GM19395 (cell line): Measurements from ENCODE around the gene TNFRSF25.
"Not testable (repeated sequence)": the region's sequence is repeated elsewhere in the genome, so short reads cannot be mapped to it uniquely, and the experiment has no call there.

Experiments used
- ATAC-seq: cut with Tn5 transposase; IDR thresholded peaks from one replicate; pipeline ENCODE4 v1.9.1; 2021; ENCODE audit warnings: mild to moderate bottlenecking, moderate library complexity; ENCODE audit not compliant: unreplicated experiment

TNFRSF25 gene

DNA sequence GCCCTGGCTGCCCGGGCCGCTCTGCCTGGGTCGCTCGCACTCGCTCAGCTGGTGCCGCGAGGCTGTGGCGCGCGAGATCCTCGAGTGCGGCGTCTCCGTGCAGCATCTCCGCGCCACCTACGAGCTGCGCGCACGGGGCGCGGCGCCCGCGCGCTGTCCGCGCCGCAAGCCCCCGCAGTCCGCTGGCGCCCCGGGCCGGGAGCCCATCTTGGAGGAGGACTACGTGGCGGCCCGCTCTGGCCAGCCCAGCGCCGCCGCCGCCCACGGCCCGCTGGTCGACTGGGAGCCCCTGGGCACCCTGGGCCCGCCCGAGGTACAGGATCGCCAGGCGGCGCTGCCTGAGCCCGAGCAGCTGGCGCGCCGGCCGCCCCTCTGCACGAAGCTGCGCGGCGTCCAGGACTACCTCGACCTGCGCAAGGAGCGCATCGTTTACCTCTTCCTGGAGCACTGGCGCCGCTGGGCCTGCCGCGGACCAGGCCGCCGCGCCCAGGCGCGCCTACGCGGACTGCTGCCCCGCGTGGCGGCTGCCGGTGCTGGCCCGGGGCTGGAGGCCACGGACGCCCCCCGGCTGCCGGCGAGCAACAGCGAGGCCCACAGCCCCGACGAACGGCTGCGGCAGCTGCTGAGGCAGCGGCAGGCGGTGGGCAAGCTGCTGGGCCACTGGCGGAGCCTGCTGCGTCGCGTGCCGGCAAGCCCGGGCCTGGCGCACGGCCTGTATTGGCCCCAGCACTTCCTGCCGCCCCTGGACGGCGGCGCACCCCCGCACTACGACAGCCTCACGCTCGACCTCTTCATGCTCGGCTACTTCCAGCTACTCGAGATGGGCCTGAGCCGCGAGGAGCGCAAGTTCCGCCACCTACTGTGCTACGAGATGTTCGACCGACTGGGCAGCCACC, 10.9 kb downstream of the TNFRSF25 start:
- ATAC-seq, result no peak

DNA sequence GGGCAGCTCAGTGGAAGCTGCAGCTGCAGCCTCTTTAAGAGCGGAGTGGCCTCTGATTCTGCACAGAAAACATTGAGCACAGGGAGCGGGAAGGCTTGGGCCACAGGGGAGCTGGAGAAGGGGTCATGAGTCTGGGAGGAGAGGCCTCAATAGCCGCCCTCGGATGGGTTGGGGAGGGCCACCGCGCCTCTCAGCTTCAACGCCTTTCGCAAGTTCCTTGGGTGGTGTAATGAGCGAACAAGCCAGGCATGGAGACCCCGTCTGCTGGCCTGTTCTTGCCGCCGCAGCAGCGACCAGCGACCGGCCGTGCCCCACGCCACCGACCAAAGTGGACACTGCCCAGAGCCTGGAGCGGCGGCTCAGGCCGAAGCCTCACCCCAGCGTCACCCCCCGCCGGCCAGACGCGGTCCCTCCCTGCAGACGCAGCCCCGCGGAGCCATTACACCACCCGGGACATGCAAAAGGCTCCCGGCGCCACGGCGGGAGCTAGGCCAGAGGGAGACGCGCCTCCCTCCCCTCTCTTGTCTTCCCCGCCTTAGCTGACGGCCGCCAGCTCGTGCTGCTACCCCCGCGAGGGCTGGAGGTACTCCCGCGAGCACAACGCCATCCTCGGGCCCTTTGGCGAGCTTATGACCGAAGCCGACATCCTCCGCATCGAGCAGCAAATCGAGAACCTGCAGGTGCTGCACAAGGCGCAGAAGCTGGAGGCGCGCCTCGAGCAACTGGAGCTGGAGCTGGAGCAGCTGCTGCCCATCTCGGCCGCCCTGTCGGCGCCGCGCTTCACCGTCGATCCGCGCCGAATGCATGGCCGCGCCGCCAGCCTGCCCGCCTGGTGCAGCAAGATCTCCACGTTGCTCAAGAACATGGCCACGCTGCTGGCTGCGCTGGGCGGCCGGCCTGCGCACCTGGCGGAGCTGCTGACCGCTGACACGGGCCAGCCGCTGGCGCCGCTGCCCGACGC, 11.8 kb downstream of the TNFRSF25 start:
- not testable (repeated sequence) for ATAC-seq

DNA sequence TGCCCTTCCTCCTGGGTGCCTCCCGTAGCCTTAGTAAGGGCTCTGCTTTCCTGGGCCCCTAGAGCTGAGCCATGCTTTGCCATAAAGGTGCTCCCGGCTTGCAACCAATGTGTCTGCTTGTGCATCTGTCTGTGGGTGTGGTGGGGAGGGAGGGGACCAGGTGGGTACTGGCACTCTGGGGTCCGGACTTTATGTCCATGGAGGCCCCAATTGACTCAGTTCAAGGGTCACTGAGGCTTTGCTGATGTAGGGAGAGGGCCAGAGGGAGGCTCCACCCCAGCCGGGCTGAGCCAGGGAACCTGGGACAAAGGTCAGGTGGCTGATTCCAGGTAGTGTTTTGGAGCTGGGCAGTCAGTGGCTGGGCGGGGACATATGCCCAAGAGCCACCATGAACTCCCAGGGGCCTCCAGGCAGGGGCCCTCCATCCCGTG, 15.0 kb downstream of the TNFRSF25 start:
- no peak for ATAC-seq

DNA sequence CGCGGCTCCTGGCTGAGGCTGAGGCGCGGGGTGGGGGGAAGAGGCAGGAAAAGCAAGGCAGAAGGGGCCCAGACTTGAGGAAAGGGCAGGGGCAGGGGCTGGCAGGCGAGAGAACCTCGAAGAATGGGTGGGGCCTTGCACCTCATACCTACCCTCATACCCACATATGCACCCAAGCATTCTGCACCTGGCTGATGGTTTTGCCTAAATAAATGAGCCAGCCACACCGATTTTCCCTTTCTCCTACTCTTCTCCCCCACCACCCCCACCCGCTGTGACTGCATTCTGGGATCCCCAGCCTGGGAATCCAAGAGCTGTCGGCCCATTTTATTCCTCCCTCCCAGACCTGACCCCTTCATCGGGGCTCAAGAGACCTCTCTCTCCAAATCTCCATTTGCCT, 15.5 kb downstream of the TNFRSF25 start:
- ATAC-seq, result not testable (repeated sequence)

DNA sequence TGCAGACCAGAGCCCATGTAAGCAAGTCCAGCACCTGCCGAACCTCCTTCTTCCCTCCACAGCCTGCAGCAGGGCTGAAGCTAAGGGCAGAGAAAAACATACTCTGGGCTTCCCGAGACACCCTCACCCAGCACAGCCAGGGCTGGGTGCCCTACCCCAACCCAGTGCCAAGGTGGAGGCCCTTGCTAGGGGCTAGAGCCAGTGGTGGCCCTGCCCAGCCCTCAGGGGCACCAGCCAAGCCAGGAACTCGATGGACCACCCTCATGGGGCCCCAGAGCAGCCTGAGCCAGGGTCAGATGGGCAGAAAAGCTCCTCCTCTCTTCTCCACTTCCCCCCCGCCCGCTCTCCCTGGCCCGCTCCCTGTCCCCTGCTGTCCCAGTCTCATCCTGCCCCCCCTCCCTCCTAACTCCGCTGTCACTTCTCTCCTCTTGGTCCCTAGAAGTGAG, 15.9 kb downstream of the TNFRSF25 start:
- no peak for ATAC-seq

DNA sequence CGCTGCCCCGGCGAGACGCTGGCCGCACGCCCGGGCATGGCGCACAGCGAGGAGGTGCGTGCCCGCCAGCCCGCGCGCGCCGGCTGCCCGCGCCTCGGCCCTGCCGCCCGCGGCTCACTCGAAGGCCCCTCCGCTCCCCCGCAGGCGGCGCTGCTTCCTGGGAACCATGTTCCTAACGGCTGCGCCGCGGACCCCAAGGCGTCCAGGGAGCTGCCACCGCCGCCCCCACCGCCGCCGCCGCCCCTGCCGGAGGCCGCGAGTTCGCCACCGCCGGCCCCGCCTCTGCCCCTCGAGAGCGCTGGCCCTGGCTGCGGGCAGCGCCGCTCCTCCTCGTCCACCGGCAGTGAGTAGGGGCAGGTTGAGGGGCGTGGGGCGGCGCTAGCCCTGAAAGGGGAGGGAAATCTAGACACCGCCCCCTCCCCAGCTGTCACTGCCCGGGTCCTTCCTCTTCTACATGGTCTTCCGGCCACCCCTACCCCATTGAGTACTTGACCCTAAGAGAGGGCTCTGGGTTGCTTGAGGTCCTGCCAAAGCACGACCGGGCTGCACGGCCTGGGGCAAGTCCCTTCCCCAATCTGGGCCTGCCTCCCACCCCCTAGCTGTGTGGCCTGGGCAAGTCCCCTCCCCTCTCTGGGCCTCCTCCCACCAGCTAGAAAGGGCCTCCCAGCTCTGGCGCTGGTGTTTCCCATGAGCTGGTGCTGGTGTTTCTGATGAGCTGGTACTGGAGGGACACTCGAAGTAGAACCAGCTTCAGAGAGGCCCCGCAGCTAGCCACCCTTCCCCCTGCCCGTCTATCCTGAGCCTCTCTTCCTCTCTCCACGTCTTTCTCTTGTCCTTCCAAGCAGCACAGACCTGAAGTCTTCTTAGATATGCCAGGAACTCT, 17.0 kb downstream of the TNFRSF25 start:
- ATAC-seq, result no peak

DNA sequence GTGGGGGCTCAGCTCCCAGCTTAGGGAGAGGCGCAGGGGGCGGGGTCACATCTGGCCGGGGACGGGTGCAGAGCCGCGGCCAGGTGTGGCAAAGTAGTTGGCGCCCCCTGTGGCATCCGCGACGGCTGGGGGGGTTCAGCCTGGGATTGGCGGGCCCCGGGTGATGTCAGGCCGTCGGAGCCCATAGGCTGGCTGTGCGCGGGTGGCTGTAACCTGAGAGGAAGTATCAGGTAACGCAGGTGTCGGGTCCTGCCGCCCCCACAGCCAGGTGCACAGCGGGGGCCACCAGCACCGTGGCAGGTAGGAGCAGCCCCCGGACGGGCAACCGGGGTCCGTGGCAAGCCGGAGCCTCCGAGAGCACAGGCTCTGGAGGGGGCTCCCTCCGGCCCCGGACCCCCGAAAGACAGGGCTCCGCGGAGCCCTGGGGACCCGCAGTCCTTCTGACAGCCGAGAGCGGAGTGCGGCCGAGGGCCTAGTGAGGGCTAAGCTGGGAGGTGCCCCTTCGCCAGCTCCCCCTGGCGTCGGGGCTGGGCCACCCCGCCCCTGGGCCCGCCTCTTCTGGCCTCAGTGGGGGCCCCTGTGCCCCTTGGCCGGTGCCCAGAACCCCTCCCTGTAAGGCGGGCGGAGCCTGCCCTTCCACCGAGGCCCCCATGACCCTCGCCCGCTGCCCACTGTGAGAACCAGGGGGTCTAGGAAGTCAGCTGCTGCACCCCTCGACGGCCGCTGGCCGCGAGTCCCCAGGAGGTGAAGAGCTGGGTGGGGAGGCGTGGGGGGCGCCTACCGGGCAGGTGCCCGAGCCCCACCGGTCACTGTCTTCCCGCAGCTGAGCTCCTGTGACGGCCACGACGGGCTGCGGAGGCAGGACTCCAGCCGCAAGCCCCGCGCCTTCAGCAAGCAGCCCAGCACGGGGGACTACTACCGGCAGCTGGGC, 17.9 kb downstream of the TNFRSF25 start:
- ATAC-seq, result no peak

DNA sequence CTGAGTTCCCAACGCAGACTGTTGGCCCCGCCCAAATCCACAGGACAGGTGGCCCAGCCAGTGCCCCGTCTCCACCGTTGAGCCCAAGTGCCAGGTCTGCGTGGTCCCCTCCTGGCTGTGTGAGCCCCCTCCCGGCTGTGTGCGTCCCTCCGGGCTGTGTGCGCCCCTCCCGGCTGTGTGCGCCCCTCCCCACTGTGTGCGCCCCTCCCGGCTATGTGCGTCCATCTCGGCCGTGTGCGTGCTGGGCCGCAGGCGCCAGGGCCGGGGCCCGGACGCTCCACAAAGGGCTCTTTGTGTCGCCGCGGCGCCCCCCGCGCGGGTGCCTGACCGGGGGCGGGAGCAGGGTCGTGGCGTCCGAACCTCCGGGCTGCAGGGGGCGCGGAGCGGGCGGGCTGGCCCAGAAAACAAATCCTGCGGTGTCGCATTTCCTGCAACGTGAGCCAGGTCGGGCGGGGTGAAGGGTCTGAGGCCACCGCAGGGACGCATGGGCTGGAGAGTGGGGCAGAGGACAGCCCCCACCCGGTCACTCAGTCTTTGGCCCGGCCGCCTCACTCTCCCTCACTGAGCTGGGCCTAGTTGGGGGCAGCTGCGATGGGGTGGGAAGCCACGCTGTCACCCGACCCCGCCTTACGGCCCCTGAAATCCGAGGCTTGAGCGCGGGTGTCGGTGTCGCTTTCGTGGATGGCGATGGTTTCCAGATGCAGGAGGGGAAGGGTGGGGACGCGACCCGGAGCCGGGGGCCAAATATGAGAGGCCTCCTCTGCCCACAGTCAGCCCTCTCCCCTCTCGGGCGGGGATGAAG, 18.8 kb downstream of the TNFRSF25 start:
- ATAC-seq, result no peak

DNA sequence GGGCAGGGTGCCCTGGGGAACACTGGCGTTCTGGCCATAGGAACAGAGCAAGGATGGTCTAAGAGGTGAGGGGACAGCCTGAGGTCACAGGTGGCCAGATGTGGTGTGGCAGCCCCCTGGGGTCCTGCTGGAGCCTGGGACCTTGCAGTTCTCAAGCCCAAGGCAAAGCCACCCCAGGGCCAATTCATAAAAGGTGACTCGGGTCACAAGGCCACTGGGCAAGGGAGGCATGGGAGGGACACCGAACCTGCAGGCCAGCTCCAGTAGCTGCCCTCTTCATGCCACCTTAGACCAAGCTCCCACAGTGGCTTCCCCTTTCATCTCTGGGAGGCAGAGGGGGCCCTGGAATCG, 19.3 kb downstream of the TNFRSF25 start:
- ATAC-seq, result no peak

DNA sequence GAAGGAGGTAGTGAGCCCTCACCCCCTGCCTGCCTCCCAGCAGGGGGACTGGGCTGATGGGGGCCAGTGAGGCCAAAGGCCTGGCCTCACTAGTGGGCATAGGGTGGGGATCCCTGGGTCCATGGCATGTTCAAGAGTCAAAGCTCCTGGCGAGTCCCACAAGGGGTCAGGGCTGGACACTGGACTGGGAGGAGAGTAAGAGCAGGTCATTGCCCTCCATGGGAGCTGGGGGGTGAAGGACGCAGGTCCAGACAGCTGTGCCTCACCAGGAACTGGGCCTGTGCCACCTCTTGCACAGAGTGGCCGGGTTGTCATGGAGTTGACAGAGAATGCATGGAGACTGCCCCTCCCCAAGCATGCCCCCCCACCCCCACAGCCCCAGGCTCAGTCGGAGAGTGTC, 20.0 kb downstream of the TNFRSF25 start:
- not testable (repeated sequence) for ATAC-seq

DNA sequence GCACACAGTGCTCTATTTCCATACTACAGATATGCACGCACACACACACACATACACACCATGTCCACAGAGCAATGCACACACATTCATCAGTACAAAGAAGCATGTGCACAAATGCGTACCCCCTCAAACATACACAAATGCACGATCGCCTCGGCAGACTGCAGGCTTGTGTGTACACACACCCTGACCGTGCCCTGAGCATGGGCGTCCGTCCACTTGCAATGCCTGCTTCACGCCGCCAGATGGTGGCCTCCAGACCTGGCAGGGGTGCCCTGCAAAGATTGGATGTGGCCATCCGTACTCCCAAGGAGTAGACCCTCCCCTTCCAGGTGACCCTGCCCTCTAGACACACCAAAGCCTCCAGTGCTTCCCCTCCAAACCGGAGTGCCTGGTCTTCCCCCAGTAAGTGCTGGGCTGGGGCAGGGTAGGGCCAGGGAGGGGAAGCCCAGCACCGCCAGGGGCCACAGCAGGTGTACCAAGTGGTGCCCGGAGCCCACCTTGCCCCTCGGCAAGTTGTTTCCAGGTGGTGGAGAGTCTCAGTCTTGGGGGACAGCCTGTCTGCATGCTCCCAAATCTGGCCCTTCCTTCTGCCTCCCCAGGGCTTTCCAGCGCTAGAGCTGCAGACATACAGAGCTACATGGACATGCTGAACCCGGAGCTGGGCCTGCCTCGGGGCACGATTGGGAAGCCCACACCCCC, 20.8 kb downstream of the TNFRSF25 start:
- no peak for ATAC-seq

DNA sequence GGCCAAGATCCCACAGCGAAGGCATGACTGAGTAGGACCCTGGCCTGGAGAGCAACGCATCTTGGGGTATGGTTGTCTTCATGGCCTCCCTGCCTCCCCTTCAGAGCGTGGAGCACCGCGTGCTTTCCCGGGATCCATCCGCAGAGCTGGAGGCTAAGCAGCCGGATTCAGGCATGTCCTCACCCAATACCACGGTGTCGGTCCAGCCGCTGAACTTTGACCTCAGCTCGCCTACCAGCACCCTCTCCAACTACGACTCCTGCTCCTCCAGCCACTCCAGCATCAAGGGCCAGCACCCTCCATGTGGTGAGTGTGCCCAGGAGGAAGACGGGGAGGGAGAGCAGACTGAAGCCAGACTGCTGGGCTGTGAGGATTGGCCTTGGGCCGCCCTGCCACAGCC, 21.6 kb downstream of the TNFRSF25 start:
- no peak for ATAC-seq

DNA sequence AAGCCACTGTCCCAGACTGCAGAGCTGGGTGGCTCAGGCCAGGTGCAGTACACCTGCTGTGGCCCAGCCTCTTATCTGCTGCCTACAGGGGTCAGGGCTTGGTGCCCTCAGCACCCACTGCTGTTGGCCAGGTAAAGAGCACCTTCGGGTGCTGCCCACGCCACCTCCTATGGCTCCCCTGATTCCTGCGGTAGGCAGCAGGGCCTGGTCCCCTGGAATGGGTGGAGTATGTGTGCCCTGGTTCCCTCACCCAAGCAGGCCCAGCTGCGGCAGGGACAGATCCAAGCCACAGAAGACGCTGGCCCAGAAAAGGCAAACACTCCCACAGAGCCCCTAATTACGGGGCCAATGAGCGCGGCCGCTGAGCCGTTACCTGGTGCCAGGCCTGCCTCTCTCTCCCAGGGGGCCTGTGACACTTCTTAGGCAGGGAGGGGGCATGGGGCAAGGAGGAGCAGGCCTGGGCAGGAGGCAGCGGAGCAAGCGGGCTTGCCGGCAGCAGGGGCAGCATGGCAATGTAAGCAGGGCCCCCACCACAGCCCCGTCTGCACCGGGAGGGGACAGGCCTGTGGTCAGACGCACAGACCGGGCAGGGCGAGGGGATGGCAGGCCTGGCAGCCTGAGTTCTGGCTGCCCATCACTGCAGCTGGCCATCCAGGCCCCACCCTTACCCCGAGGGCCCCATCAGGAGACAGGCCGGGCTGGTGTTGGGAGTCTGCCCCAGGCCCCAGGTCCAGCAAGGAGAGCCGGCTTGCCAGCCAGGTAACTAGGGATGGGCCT, 22.4 kb downstream of the TNFRSF25 start:
- ATAC-seq, result no peak

DNA sequence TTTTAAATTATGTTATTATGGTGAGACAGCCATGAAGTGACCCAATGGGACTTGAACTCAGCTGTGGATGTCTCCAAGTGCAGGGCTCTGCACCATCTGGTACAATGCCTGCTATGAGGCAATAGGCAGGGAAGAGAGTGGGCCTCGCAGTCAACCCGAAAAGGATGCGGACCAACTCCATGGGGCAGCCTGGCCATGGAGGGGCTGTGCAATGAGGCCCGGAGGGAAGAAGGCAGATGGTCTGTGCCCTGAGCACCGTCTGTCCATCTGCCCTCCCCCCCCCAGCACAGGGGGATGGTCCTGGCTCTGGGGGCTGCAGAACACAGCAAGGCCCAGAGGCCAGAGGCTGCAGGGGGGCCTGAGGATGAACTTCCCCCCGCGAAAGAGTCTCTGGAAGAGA, 24.4 kb downstream of the TNFRSF25 start:
- no peak for ATAC-seq

DNA sequence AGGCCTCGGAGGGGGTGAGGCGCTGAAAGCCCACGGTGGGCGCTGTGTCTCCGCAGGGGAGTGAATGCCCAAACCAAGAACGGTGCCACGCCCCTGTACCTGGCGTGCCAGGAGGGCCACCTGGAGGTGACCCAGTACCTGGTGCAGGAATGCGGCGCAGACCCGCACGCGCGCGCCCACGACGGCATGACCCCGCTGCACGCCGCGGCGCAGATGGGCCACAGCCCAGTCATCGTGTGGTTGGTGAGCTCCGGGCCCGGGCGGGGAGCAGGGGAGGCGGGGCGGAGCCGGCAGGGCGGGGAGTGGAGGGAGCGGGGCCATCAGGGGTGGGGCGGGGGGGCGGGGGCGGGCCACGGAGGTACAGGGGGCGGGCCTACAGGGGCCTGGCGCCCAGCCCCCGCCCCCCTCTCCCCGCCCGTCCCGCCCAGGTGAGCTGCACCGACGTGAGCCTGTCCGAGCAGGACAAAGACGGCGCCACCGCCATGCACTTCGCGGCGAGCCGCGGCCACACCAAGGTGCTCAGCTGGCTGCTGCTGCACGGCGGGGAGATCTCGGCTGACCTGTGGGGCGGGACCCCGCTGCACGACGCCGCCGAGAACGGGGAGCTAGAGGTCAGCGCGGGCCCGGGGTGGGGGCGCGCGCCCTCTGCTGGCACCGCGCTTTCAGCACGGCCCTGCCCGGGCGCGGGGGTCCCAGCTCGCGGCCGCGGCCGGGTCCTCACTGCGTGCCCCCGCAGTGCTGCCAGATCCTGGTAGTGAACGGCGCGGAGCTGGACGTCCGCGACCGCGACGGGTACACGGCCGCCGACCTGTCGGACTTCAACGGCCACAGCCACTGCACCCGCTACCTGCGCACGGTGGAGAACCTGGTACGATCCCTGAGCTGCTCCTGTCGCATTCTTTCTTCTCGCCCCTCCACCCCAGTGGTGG, 25.5 kb downstream of the TNFRSF25 start:
- ATAC-seq, result no peak

DNA sequence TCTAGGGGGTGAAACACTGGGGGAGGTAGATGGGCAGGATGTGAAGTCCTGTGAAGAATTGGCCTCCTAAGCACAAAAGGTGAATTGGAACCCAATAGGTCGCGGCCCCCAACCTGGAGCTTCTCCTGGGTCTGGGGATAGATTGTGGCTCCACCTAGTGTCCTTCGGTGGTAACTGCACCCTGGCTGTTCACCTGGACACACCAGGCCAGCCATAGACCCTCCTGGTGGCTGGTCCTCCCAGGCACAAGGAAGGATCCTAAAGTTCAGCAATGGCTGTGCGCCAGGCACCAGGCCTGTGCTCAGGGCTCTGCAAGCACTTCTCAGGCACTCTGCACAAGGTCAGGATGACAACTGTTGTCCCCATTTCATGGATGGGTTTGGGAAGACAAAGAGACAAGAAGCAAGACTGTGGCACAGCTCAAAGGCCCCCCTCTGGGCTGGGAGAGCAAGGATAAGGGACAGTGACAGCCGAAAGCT, 27.9 kb downstream of the TNFRSF25 start:
- ATAC-seq, result peak; percentile 54
